Subcutaneous adipose tissue (tissue), 4 donors: ENCODE results near the gene NSD2. TPM values are rescaled to one million over a fixed set of nuclear protein-coding genes. Genes with fewer than 3 reads are reported as not detected.

Experiments
- CTCF ChIP-seq: fragments of 450-650 bp; IDR thresholded peaks from one replicate; pipeline ENCODE4 v1.5.1; 2016; ENCODE audit warnings: low read depth, mild to moderate bottlenecking, control low read depth, antibody characterized with exemption, moderate library complexity
- total RNA-seq, 4 donors: library from RNA; depleted of rRNA; stranded (reverse); fragments of >200 nt; gene quantifications; one replicate each; pipeline ENCODE4 v1.1.0, GENCODE V29; 2016

Gene NSD2
- total RNA-seq, 4 donors from 2014 or later: 22.3 to 49.9 (median 33.7) TPM

- TF ChIP-seq CTCF: no peak
These were observed 103.6 kb downstream of the NSD2 start for GRCh38 chr4:1974840-1975239.

- no peak for TF ChIP-seq CTCF
These were observed 104.2 kb downstream of the NSD2 start for GRCh38 chr4:1975391-1975801.

- no peak for TF ChIP-seq CTCF
These were observed 104.7 kb downstream of the NSD2 start for GRCh38 chr4:1975880-1976279.

GRCh38 chr4:1976416-1977352, 105.5 kb downstream of the NSD2 start:
- no peak for TF ChIP-seq CTCF

- no peak for TF ChIP-seq CTCF
These were observed 107.0 kb downstream of the NSD2 start for GRCh38 chr4:1978226-1978625.

GRCh38 chr4:1978741-1979476, 107.7 kb downstream of the NSD2 start:
- no peak for TF ChIP-seq CTCF
